HG03045 (cell line): Measurements from ENCODE around the gene NDRG4.

Experiments
- ATAC-seq: cut with Tn5 transposase; IDR thresholded peaks from one replicate; pipeline ENCODE4 v1.9.1; 2021; ENCODE audit warnings: mild to moderate bottlenecking, moderate library complexity; ENCODE audit not compliant: unreplicated experiment

NDRG4 gene, protein sequence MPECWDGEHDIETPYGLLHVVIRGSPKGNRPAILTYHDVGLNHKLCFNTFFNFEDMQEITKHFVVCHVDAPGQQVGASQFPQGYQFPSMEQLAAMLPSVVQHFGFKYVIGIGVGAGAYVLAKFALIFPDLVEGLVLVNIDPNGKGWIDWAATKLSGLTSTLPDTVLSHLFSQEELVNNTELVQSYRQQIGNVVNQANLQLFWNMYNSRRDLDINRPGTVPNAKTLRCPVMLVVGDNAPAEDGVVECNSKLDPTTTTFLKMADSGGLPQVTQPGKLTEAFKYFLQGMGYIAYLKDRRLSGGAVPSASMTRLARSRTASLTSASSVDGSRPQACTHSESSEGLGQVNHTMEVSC

DNA sequence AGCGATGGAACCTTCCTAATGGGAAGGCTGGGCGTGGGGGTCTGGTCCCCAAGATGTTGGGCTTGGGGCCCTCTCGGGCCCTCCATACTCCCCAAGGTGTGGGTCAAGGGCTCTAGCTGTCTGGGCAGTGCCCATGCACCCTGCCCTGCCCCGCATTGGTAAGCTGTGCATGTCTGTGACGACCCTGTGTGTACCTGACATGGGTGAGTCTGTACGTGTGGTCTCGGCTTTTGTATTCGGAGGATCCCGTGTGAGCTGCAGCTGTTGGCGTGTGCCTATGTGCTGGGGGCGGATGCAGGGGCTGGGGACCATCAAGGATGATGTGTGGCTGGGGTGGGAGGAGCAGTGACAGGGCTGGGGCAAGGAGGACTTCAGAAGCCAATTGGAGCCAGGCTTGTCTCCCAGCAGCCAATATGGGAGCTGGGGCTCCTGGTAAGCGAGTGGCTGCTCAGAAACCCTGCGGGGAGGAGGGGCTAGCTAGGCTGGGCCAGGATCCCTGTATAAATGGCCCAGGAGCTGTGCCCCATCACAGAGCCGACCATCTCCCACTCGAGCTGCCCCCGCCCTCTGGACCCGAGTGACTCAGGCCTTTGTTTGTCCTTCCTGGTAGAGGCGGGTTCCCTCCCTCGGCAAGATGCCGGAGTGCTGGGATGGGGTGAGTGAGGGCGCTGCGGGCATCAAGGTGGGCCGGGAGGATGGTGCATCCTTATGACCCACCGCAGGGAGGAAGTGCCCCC is at the start of gene NDRG4:
NDRG4 (plus strand) TSS at position 529 of the 737 bp plus-strand sequence; CDS start at position 635, 106 bp downstream.
- peak; percentile 43 for ATAC-seq

DNA sequence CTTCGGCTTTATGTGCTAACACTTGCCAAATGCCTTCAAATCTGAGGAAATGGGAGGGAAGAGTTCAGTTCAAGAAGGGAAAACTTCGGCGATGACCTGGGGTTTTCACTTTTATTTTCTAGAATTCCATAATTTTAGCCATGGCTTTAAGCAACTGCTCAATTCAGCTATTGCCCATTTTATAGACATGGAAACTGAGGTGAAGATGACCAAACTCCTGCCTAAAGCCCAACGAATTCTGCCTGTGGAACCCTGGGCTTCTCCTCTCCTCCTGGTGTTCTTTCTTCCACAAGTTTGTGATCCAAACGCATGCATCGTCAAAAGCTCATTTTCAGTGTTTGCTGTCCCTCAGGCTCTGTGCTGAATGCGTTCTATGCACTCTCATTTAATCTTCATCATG is 49.4 kb upstream of the NDRG4 start:
- ATAC-seq, result no peak

DNA sequence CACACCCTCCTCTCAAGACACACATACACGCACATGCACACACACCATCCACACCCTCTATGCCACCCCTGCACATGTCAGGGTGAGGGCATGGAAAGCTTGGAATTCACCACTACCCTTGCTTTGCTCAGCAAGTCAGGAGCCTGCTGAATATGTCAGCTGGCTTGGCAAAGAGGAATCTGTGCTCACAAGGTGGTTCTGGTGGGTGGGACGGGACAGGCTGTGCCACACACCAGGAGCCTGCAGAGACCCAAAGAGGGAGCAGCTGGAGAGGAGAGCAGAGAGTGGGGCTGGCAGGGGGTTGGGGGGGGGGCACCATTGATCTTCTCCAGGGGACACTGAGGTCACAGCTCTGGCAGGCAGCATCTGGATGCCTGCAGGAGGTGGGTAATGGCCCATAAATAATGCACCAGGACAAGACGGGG is 48.7 kb upstream of the NDRG4 start:
- no peak for ATAC-seq

DNA sequence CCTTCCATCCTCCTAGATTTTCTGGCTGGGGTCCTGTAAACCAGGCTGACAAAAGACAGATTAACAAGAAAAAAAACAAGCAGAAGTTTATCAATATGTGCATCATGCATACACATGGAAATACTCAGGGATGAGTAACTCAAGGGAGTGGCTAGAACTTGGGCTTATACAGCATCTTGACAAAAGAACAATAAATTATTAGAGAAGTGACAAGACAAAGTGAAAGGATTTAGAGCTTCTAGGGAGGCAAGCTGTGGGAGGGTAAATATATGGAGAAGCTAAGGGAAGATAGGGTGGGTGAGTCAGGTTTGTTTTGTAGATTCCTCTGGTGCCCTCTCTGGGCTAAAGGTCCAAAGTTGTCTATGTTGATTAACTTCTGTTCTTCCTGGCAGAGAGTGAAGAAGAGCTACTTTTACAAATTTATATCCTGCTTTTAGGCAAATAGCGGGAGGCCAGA is 48.0 kb upstream of the NDRG4 start:
- no peak for ATAC-seq

DNA sequence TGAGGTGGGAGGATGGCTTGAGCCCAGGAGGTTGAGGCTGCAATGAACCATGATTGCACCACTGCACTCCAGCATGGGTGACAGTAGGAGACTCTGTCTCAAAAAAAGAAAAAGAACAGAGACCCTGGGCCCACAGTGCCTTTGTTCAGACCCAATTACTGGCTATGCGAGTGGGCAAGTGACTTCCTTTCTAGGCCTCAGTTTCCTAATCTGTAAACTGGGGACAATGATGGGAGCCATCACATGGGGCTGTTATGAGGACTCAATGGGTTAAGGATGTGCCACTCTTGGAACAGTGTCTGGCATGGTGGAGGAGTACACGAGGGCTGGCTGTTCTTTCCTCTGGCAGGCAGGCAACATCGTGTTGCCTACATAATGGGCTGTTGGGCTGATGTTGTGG is 47.3 kb upstream of the NDRG4 start:
- no peak for ATAC-seq

DNA sequence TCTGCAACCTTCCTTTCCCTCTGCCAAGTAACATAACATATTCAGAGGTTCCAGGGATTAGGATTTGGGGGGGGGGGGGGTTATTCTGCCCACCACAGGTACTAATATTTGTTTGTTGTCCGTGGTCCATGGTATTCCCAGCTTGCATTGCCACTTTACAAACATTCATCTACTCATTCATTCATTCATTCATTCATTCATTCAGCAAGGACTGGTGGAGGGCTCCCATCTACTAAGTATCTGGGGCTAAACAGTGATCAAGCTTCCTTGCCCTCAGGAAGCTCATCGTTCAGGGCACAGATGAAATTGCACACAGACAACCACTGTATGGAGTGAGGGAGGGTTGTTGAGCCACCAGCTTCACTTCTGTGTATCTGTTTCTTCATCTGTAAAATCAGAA is 45.8 kb upstream of the NDRG4 start:
- no peak for ATAC-seq

DNA sequence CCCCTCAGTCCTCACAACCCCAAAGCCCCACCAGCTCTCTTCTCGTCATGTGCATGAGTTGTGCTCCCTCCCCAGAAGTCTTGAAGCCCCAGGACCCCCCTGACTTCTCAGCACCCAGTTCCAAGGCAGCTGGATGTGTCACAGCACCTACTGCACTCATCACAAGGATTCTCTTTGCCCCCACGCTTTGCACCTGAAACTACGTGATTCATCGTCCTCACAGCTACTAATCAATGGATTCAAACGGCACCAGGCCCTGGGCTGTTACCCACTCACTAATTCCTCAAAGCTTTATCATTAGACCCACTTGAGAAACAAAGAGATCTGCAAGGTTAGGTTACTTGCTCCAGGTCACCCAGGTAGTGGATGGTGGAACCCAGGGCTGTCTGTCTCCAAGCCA is 45.1 kb upstream of the NDRG4 start:
- ATAC-seq, result no peak

DNA sequence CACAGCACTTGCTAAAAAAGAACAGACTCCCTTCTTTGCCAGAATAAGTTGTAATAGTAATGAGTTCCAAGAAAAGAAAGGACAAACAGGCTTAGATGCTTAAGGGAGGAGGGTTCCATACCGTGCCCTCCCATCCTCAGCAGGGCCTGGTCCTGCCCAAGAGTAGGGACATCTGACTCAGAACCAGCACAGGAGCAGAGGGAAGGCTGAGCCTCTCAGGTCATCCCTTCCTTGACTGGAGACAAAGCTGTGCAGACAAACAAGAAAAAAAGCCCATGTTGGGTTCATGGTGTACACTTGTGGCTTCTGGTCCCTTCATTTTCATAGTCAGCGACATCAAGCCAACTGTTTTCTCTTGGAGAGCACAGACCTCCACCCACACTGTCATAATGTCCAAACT is 44.2 kb upstream of the NDRG4 start:
- no peak for ATAC-seq

DNA sequence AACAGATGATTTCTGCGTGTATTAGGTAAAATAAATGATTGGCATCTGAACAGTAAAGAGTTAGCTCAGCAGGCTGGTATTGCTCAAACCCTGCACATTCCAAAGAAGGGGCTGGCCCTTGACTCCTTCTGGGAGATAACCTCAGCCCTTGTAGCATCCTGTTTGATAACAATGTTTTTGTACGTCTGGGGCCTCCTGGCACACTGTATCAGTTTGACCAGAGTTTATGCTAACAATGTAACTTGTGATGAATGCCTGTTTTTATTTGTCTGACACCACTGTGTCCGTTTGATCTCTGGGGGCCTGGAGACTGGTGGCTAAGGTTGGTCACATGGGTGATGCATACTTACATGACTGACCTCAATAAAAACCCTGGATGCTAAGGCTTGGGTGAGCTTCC is 43.8 kb upstream of the NDRG4 start:
- ATAC-seq, result no peak

DNA sequence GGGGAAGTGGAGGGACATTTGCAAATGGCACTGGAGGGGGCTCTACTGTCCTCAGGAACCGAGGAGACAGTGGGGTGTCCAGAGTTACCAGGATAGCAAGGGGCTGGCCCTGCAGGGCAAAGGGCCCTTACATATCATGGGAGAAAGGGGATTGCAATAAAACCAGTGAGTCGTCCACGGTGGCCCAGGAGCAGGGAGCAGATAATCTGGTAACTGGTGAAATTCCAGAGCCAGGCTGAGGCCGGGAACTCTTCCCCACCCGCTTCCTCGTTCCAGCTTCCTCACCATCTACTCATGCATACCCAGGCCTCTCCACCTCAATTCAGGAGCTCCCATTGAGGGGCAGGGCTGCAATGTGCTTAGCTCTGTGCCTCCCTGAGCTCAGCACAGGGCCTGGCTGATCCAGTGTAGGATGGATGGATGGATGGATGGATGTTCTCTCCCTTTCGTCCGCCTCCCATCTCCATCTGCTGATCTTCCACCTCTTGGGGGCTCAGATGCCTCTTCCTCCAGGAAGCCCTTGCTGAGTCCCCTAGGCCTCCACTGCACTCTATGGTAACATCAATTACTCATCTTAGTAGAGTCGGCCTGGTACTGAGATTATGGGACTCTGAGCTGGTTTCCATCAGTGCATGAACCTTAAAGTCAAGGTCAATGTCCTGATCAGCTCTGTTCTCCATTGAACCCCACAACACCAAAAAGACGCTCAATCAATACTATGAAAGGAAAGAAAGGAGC is 41.2 kb upstream of the NDRG4 start:
- no peak for ATAC-seq

DNA sequence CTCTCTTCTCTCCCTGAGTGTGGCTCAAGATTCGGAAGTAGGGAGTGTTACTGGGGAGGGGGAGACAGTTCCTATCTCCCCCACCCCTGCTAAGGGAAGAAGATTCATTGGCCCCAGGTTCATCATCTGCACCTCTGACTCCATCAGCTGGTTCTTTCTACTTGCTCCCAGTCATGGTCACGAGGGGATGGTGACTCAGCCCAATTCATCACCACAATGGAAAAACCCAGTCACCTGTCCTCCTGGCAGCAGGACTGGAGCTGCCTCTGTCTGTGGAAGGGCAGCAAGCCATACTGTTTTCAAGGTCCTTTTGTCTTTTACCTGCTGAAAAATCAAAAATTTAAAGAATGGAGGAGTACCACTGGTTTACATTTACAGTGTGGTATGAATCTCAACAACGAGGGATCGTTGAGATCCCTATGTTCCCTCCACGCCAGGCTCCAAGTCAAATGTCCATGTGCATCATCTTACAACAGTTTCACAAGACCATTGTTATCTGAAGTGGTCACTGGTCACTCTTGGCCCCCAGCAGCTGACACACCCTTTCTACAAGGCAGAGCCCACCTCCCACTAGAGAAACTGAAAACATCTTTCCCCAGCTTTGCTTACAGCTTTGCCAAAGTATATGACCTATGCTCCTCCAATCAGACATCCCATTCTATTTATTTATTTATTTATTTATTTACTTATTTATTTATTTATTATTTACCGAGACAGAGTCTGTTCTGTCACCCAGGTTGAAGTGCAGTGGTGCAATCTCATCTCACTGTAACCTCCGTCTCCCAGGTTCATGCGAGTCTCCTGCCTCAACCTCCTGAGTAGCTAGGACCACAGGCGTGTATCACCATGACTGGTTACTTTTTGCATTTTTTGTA is 40.4 kb upstream of the NDRG4 start:
- ATAC-seq, result no peak

DNA sequence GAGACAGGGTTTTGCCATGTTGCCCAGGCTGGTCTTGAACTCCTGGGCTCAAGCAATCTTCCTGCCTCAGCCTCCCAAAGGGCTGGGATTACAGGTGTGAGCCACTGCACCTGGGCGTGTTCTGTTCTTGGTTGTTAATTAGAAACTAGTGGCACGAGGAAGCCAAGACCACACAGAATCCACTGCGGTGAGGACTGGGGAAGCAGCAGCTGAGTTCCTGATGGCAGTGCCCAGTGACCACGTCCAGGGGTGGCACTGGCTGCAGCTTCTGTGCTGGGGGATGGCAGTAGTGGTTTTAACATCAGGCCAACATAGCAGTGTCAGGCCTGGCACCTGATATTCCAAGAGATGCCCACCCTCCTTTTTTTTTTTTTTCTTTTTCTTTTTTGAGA is 39.7 kb upstream of the NDRG4 start:
- ATAC-seq, result no peak

DNA sequence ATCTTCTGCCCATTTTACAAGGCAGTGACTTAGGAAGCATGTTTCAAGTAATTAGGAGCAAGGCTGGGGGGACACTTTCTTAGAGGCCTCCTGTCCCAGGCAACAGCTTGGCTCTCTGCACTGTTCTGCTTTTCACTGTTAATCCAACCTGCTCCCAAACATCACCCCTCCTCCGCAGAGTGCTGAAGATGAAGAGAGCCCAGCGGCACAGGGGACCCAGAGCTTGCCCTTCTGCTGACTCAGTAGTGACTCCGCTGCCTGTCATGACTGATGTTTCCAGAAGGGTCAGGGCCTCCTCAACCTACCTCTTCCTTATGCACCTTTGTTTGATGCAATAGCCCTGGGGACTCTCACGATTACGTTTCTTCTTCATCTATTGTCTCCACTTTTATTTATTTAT is 38.9 kb upstream of the NDRG4 start:
- no peak for ATAC-seq

DNA sequence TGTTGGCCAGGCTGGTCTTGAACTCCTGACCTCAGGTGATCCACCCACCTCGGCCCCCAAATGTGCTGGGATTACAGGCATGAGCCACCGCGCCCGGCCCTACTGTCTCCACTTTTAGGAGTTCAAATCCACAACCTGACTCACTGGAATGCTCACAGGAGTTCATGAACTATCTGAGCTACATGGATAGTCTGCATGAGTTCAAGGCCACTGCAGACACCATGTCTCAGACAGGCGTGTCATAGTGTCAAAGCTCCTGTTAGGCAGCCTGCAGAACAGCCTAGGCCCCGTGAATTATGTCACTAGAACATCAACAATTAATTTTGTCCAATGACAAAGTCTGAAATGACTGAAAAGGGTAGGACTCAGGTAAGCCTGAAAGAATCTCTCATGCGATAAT is 38.3 kb upstream of the NDRG4 start:
- ATAC-seq, result no peak

DNA sequence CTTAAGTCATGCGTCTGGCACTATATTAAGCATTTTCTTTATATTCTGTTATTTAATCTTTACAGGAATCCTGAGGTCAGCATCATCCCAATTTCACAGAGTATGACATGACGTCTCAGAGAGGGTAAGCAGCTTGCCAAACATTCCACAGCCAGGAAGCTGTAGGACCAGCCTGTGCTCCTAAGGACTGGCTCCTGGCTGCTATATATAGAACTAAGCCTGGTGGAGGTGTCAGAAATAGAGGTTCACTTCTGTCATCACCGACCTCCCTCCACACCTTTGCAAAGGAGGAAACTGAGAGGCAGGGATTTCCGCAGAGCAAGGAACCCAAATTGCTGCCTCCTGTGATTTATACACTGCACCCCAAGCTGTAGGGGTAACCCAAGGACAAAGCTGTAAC is 37.9 kb upstream of the NDRG4 start:
- no peak for ATAC-seq

DNA sequence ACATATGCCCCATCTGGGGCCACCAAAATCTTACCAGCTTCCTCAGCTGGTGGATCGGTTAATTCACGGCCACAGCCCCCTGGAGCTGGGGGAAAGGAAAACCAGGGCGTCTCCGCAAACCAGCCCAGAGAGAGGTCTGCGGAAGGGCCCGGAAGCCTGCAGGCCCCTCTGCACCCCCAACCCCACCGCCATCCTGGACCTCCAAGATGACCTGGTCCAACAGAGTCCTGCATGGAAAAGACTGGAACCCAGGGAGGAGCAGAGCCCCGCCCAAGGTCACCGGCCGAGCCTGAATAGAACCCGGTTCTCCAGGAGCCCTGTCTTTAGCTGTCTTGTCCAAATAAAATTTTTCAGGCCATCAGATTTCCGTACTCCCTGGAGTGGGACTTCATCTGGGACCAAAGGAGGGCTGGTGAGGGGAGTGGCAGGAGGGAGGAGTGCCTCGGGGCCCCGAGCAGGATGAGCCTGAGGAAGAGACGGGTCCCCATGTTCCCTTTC is 37.4 kb upstream of the NDRG4 start:
- no peak for ATAC-seq

DNA sequence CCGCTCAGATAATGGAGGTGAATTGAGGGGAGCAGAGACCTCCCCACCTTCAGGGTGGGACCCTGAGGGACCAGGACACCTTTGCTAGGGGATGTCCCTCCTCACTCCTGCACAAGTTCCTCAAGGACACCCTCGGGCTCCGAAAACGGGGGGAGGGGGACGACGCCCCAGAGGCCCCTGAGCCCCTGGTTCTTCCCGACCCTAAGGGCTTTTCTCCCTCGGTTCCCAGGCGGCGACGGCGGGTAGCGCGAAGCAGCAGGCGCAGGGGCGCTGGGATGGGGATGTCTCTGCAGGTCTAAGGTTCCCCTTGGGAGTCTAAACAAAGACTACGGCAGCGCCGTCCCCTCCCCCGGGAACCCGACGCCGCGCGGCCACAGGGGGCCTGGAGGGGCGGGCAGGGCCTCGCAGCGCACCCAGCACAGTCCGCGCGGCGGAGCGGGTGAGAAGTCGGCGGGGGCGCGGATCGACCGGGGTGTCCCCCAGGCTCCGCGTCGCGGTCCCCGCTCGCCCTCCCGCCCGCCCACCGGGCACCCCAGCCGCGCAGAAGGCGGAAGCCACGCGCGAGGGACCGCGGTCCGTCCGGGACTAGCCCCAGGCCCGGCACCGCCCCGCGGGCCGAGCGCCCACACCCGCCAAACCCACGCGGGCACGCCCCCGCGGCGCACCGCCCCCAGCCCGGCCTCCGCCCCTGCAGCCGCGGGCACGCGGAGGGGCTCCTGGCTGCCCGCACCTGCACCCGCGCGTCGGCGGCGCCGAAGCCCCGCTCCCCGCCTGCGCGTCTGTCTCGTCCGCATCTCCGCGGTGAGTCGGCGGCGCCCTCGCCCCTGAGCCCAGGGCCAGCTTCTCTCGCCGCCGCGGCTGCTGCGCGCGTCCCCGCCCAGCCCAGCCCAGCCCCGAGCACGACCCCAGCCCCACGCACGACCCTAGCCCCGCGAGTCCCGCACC is 36.7 kb upstream of the NDRG4 start:
- no peak for ATAC-seq

DNA sequence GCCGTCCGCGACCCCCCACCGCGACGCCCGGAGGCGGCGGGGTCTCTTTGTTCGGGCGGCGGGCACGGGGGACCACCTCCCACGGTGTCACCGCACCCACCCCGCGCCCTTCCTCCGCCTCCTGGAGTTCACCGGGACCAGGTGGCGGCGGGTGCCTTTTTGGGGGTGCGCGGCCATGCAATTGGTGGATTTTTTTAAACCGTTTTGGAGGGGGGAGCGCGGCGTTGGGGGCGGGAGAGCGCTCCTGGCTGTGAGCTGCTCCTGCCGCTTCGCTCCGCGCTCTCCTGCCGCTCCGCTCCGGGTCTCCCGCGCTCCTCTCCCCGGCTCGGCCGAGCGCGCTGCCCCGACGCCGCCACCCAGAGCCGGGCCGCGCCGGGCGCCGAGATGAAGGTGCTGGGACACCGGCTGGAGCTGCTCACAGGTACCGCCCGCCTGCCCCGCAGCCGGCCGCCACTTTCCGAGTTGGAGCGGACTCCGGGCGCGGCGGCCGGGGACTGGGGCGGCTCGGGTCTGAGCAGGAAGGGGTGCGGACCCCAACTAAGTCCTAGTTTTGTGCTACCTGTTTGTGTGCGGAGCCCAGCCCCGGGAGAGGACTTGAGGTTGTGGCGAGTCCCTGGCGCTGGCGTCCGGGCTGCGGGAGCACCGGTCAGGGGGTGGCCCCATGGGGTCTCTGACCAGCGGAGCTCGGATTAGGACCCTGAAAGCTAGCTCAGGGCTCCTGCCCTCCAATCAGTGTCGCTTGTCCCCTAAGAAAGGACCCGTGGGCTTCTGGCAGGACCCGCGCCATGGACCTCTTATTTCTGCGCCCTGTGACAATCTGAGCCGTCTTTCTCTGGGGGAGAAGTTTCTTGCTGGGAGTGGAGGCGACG is 35.7 kb upstream of the NDRG4 start:
- ATAC-seq, result no peak
